ENCODE results near the gene NEDD4L. TPM values are rescaled to one million over a fixed set of nuclear protein-coding genes. Genes with fewer than 3 reads are reported as not detected.

Gene NEDD4L
- total and polyA plus RNA-seq, 2 donors (not counting 1 experiment from before 2014, with no cell fraction given) = 10.3 to 25.7 TPM

GRCh38 chr18:58266291-58266690, 222.3 kb downstream of the NEDD4L start:
- Mint-ChIP-seq H3K4me3 (no peak overlapping the region), H3K27me3 (no peaks in the 10 kb centered on the region), H3K4me1 (peaks cover 4% of the 10 kb centered on the region), H3K27ac (no peak overlapping the region), H3K9me3 (ENCODE audit: insufficient read depth) (no peaks in the 10 kb centered on the region)
- DNase-seq (no peak), ATAC-seq (ENCODE audit: low read depth) (no peak)
- Histone ChIP-seq H3K36me3 (replicated peaks in 1 of 2; ENCODE audit: control extremely low read depth in 1 of 2, control insufficient read depth in 1 of 2, extremely low read depth in 1 of 2, insufficient read depth in 2 of 2, low read length in 1 of 2) (no peaks in the 10 kb centered on the region), H4K20me1 (ENCODE audit: control insufficient read depth, insufficient read depth, low read length, poor library complexity, severe bottlenecking) (no peaks in the 10 kb centered on the region), H2AFZ (ENCODE audit: insufficient read depth, low read depth, low read length, poor library complexity, severe bottlenecking) (no peak overlapping the region), H3K27ac (ENCODE audit: low read length in 2 of 2) (no peak overlapping the region), H3K4me2 (replicated peaks; ENCODE audit: low read depth, low read length, poor library complexity, severe bottlenecking) (no peak overlapping the region), H3K4me3 (ENCODE audit: control extremely low read depth in 1 of 5, extremely low read depth in 1 of 5, insufficient read depth in 1 of 5, low read depth in 2 of 5, low read length in 4 of 5) (no peak overlapping the region), H3K9ac (ENCODE audit: low read length) (no peak overlapping the region), H3K27me3 (replicated peaks in 1 of 4; ENCODE audit: control extremely low read depth in 1 of 4, control insufficient read depth in 3 of 4, insufficient read depth in 4 of 4, low read length in 3 of 4) (no peaks in the 10 kb centered on the region), H3K79me2 (ENCODE audit: control insufficient read depth, insufficient read depth, low read length) (no peaks in the 10 kb centered on the region), H3K9me3 (ENCODE audit: control extremely low read depth in 1 of 3, control insufficient read depth in 2 of 3, insufficient read depth in 1 of 3, low read length in 2 of 3) (no peaks in the 10 kb centered on the region), H3K4me1 (ENCODE audit: control insufficient read depth in 2 of 2, insufficient read depth in 2 of 2, low read length in 2 of 2) (no peaks in the 10 kb centered on the region)
- TF ChIP-seq CTCF (IDR thresholded peaks at IDR 0.05) (no peak), EZH2 (IDR thresholded peaks at IDR 0.05; ENCODE audit: borderline replicate concordance, insufficient read depth, low read depth, low read length, poor library complexity, severe bottlenecking) (no peak)
- ChIA-PET POLR2A (no interaction called here), CTCF (no interaction called here)
- no CpG with 5 or more reads among the region's 1 CpG for WGBS (ENCODE audit: insufficient coverage)
- intact Hi-C loops (cut with micrococcal nuclease) = no loop called here

DNA sequence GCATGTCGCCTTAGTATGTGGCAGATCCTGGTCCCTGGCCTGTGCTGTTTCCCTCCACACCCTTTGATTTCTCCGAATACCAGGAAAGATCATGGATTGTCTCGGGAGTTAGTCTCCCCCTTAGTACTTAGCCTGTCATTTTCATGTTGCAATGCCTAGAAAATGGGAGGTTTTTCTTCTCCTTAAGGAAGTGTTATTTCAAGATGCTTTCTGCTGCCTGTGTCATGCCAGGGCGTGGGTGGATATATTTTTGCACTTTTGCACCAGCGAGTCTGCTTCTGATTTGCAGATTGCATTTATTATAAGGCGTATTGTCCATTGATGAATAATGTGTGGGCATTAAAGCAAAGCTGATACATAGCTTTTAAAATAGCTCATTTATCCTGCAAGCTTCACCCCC, 223.5 kb downstream of the NEDD4L start:
- H3K9me3 Mint-ChIP-seq (ENCODE audit: insufficient read depth) = no peaks in the 10 kb centered on the region
- 89% methylated on average over 4 of the region's 6 CpGs for WGBS (ENCODE audit: insufficient coverage)
- ChIA-PET POLR2A (no interaction called here), CTCF (interaction anchor here (0.6 kb wide), 1 partner anchor 17 kb away, joined by 4 read pairs; no protein-coding TSS in a partner anchor)
- no peaks in the 10 kb centered on the region for H3K79me2 ChIP-seq (ENCODE audit: control insufficient read depth, insufficient read depth, low read length)
- no peaks in the 10 kb centered on the region for H4K20me1 ChIP-seq (ENCODE audit: control insufficient read depth, insufficient read depth, low read length, poor library complexity, severe bottlenecking)
- no peak overlapping the region for H3K4me2 ChIP-seq (replicated peaks; ENCODE audit: low read depth, low read length, poor library complexity, severe bottlenecking)
- no peak for TF ChIP-seq EZH2 (IDR thresholded peaks at IDR 0.05; ENCODE audit: borderline replicate concordance, insufficient read depth, low read depth, low read length, poor library complexity, severe bottlenecking)
- no peak for TF ChIP-seq CTCF (IDR thresholded peaks at IDR 0.05)
- H3K36me3 ChIP-seq (replicated peaks in 1 of 2; ENCODE audit: control extremely low read depth in 1 of 2, control insufficient read depth in 1 of 2, extremely low read depth in 1 of 2, insufficient read depth in 2 of 2, low read length in 1 of 2) = no peaks in the 10 kb centered on the region
- no peak overlapping the region for H2AFZ ChIP-seq (ENCODE audit: insufficient read depth, low read depth, low read length, poor library complexity, severe bottlenecking)
- H3K4me3 Mint-ChIP-seq = no peak overlapping the region
- DNase-seq (no peak), ATAC-seq (ENCODE audit: low read depth) (no peak)
- no peak overlapping the region for H3K27ac ChIP-seq (ENCODE audit: low read length in 2 of 2)
- peaks cover 4% of the 10 kb centered on the region for H3K4me1 Mint-ChIP-seq
- no peak overlapping the region for H3K4me3 ChIP-seq (ENCODE audit: control extremely low read depth in 1 of 5, extremely low read depth in 1 of 5, insufficient read depth in 1 of 5, low read depth in 2 of 5, low read length in 4 of 5)
- H3K27me3 ChIP-seq (replicated peaks in 1 of 4; ENCODE audit: control extremely low read depth in 1 of 4, control insufficient read depth in 3 of 4, insufficient read depth in 4 of 4, low read length in 3 of 4) = no peaks in the 10 kb centered on the region
- H3K4me1 ChIP-seq (ENCODE audit: control insufficient read depth in 2 of 2, insufficient read depth in 2 of 2, low read length in 2 of 2) = peaks cover 0 to under 1% of the 10 kb centered on the region in 2 donors
- no peak overlapping the region for H3K27ac Mint-ChIP-seq
- H3K27me3 Mint-ChIP-seq = no peaks in the 10 kb centered on the region
- intact Hi-C loops (cut with micrococcal nuclease) = no loop called here
- no peaks in the 10 kb centered on the region for H3K9me3 ChIP-seq (ENCODE audit: control extremely low read depth in 1 of 3, control insufficient read depth in 2 of 3, insufficient read depth in 1 of 3, low read length in 2 of 3)
- no peak overlapping the region for H3K9ac ChIP-seq (ENCODE audit: low read length)

Measured in B cell (primary cell).